ENCODE measurements around the gene CDC34.
A peak's percentile ranks its signal among the peaks of the same experiment; 100 is the strongest.

CDC34 gene

GRCh38 chr19:589693-590395, 58.3 kb downstream of the CDC34 start, which contains the start of gene HCN2:
Gene HCN2 (plus strand): TSS chr19:589881. CDS start chr19:589946, 65 bp downstream.
- DNase-seq = peak in 1 of 2 experiments; percentile 27

GRCh38 chr19:590396-590745, 58.8 kb downstream of the CDC34 start:
- DNase-seq = peak in 1 of 2 experiments; percentile 51

GRCh38 chr19:590750-591098, 59.2 kb downstream of the CDC34 start:
- no peak for DNase-seq

- no peak for DNase-seq
Measured at GRCh38 chr19:591099-591958, 59.8 kb downstream of the CDC34 start.
